NOMO-1 treated with dmso at 0.1 percent for 144 hours (cell line): ENCODE data around the gene JAKMIP1.

Experiments
- DNase-seq: peaks from one replicate; lab custom pipeline; 2025; ENCODE audit not compliant: unreplicated experiment; lab: John Stamatoyannopoulos, UW

JAKMIP1 gene

GRCh38 chr4:6069845-6070709 lies 130.3 kb downstream of the JAKMIP1 start:
- no peak for DNase-seq

- DNase-seq: no peak
Observed at GRCh38 chr4:6068986-6069385, 131.4 kb downstream of the JAKMIP1 start.

- DNase-seq: no peak
Observed at GRCh38 chr4:6065934-6066590, 134.3 kb downstream of the JAKMIP1 start.

GRCh38 chr4:6065166-6065565 lies 135.2 kb downstream of the JAKMIP1 start:
- no peak for DNase-seq

- DNase-seq: no peak
Observed at GRCh38 chr4:6064383-6064782, 136.0 kb downstream of the JAKMIP1 start.

GRCh38 chr4:6063684-6064083 lies 136.7 kb downstream of the JAKMIP1 start:
- DNase-seq: no peak

GRCh38 chr4:6062133-6062532 lies 138.2 kb downstream of the JAKMIP1 start:
- no peak for DNase-seq

GRCh38 chr4:6059375-6059805 lies 141.0 kb downstream of the JAKMIP1 start:
- DNase-seq: no peak

GRCh38 chr4:6058531-6059374 lies 141.6 kb downstream of the JAKMIP1 start:
- DNase-seq: no peak

- no peak for DNase-seq
Observed at GRCh38 chr4:6056976-6057766, 143.2 kb downstream of the JAKMIP1 start.

- no peak for DNase-seq
Observed at GRCh38 chr4:6055436-6055835, 144.9 kb downstream of the JAKMIP1 start.

- DNase-seq: no peak
Observed at GRCh38 chr4:6055030-6055429, 145.3 kb downstream of the JAKMIP1 start.

GRCh38 chr4:6054162-6054922 lies 146.0 kb downstream of the JAKMIP1 start:
- no peak for DNase-seq

- DNase-seq: no peak
Observed at GRCh38 chr4:6052679-6053078, 147.7 kb downstream of the JAKMIP1 start.

GRCh38 chr4:6050551-6050950 lies 149.8 kb downstream of the JAKMIP1 start:
- DNase-seq: no peak

- no peak for DNase-seq
Observed at GRCh38 chr4:6049985-6050384, 150.4 kb downstream of the JAKMIP1 start.

GRCh38 chr4:6049278-6049677 lies 151.1 kb downstream of the JAKMIP1 start:
- no peak for DNase-seq

GRCh38 chr4:6048537-6048936 lies 151.8 kb downstream of the JAKMIP1 start:
- no peak for DNase-seq

GRCh38 chr4:6047130-6047673 lies 153.1 kb downstream of the JAKMIP1 start:
- DNase-seq: no peak
